NCI-H2227 (cell line): Measurements from ENCODE around the gene GNL3L.
"Not testable (repeated sequence)": the region's sequence is repeated elsewhere in the genome, so short reads cannot be mapped to it uniquely, and the experiment has no call there.

Source experiments
- DNase-seq: peaks from one replicate; lab custom pipeline; 2025; ENCODE audit not compliant: unreplicated experiment; lab: John Stamatoyannopoulos, UW

Gene GNL3L

DNA sequence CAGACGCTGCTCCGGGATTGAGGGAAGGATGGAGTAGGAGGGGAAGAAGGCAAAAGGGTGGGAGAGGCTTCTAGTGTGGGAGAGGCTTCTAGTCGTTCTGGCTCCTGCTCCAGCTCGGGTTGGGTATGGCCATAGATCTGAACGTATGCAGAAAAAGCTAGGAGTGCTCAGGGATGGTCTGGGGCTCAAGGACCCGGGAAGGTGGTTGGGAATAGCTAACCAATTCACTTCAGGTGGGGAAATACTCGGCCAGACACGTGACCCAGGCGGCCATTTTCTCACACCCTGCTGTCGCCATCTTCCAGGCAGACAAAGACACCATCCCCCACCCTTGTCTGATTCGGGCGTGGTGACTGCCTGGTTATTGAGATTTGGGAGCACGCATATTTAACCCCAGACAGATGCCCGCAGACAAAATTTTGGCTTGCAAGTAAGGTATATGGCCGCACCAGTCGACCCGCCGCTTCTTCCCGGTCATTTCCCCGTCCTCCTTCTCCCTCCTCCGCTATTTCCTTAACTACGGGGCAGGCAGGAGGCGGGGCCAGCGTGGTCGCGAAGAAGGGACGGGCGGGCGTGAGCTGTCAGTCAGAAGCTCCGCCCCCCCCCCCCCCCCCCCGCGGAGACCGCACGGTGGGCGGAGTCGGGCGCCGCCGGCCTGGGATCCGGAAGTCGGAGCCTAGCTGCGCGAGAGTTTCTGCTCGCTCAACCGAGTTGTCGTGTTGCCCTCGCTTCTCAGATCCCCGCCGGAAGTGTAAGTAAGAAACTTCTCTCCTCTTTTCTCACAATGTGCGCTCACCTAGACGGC lies at the start of gene GNL3L:
Gene GNL3L (plus strand): TSS at position 668 of the 805 bp plus-strand sequence. CDS start 2,348 bp downstream, outside the sequence.
- DNase-seq: peak; percentile 96

DNA sequence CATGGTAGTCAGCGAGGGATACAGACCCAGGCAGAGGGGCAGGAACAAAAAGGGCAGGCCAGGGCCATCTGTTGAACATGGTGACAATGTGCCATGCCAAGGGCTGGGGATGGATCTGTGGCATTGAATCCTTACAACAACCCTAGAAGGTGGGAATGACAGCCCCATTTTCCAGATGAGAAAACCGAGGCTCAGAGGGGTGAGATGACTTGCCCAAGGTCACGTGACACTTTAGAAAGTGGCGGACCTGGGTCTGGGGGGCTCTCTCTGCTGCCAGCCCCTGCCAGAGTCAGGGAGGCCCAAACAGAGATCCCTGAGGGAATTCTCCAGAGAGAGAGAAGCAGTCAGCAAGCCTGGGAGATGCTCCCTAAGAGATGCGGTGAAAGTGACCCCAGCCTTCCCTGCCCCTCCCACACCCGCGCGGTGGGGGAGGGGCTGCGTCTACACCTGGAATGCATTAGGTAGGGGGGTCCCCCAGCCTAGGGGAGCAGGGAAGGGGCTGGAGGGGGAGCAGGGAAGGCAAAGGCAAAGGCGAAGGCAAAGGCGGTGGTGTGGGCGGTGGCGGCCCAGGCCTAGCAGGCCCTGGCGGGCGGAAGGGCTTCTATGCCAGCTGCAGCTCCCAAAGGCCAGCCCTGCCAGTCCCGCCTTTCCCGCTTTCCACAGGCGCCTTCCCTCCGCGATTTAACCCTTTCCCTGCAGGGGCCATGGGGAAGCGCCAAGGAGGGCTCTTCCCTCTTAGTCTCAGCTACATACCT lies 47.0 kb upstream of the GNL3L start:
- DNase-seq: peak; percentile 81

DNA sequence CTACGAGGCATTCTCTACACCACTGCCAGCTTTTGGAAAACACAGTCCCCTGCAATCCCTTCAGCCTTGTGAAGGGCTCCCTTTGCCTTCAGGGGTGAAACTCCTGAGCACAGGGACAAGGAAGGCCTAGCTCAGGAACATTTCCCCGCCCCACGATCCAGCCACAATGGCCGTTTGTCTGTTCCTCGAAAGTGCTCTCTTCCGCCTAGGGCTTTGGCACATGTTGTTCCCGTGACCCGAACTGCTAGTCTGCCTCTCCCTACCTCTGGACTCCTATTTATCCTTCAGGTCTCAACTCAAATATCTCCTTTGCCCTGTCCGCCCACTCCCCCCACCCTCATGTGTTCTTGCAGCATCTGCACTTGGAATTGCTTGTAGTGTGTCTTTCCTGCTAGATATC lies 46.1 kb upstream of the GNL3L start:
- no peak for DNase-seq

GRCh38 chrX:54484666-54485065 lies 45.4 kb upstream of the GNL3L start:
- DNase-seq: no peak

DNA sequence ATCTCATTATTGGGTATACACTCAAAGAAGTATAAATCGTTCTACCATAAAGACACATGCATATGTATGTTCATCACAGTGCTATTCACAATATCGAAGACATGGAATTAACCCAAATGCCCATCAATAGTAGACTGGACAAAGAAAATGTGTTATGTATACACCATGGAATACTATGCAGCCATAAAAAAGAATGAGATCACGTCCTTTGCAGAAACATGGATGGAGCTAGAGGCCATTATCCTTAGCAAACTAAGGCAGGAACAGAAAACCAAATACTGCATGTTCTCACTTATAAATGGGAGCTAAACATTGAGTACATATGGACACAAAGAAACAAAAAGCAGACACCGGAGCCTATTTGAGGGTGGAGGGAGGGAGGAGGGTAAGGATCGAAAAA lies 40.2 kb upstream of the GNL3L start:
- DNase-seq: not testable (repeated sequence)

GRCh38 chrX:54492340-54492739 lies 37.7 kb upstream of the GNL3L start:
- peak; percentile 23 for DNase-seq

- DNase-seq: no peak
These were observed 35.6 kb upstream of the GNL3L start for GRCh38 chrX:54494166-54494988.

- peak; percentile 49 for DNase-seq
These were observed 34.8 kb upstream of the GNL3L start for GRCh38 chrX:54494989-54495813.

DNA sequence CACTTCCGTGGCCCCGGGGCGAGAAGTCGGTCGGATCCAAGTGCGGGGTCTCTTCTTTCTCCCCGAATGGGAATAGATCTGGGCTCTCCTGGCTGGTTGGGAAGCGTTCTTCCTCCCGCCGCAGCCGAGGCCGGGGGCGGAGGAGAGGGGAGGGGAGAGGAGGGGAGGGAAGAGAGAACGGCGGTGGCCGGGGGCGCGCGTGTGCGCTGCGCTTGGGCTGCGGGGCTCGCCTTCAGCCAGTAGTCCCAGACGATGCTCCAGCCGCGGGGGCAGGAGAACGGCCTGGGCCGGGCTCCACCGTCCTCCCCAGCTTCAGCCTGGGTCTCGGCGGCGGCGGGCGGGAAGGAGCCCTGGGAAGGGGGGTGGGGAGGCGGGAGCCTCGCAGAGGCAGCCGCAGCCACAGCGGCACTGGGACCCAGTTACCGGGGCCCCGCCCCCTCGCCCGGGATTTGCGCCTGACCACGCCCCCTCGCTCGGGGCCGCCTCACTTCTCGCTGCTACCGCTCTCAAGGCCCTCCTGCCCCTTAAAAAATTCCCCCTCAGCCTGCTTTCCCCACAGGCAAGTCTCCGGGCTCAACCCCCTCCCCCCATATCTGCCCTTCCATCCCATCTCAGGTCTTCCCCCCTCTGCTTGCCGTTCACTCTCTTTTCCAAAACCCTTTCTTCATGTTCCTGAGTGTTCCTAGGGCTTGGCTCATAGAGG lies 34.1 kb upstream of the GNL3L start, which contains the start of gene FGD1:
Gene FGD1 (minus strand): TSS at position 421 of the 703 bp plus-strand sequence. CDS start 802 bp downstream, outside the sequence.
- DNase-seq: peak; percentile 87

GRCh38 chrX:54496517-54496852 lies 33.5 kb upstream of the GNL3L start:
- no peak for DNase-seq

DNA sequence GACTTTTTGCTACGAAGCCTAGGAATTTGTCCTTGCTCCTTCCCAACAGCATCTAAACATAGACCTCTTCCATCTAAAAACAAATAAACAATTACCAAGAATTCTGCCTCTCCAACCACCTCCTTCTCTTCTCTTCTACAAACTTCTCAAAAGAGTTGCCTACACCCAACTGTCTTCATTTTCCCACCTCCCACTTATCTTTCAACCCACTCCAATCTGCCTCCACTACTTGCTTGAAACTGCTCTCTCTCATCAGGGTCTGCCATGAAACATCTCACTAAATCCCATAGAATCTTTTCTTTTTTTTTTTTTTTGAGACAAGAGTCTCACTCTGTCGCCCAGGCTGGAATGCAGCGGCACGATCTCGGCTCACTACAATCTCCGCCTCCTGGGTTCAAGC lies 33.1 kb upstream of the GNL3L start:
- no peak for DNase-seq

DNA sequence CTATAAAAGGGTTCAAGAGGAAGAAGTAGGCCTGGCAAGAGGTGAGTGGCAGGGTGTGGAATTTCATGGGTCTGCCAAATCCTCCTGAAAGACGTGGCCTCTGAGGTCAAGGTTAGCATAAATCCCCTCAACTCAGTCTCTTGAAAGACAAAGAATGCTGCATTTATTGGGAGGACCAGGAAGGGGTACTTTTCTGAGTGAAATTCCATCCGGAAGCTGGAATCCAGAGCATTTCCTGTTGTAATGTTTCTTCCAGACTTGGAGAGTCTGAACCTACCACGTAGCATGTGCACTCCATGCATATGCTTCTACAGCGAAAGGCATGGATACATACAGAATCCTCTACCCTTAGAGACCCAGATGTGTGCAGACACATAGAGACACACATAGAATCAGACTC lies 20.6 kb upstream of the GNL3L start:
- no peak for DNase-seq

DNA sequence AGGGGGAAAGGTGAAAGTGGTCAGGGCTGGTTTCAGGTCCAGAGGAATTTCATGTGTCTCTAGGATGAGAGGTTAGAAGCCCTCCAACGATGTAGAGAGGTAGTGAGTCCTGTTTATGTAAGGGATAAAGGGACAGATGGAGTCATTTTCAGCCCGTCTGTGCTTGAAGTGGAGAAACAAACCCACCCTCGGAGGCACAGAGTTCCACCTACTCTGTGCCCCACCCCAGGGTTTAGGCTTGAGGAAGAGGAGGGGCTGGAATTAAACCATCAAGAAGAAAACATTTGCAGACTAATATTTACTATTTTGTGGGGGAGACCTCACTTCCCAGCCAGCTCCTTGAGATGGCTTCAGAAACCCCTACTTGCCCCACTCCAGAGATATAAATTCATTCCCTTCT lies 868 bp upstream of the GNL3L start:
- DNase-seq: peak; percentile 35

DNA sequence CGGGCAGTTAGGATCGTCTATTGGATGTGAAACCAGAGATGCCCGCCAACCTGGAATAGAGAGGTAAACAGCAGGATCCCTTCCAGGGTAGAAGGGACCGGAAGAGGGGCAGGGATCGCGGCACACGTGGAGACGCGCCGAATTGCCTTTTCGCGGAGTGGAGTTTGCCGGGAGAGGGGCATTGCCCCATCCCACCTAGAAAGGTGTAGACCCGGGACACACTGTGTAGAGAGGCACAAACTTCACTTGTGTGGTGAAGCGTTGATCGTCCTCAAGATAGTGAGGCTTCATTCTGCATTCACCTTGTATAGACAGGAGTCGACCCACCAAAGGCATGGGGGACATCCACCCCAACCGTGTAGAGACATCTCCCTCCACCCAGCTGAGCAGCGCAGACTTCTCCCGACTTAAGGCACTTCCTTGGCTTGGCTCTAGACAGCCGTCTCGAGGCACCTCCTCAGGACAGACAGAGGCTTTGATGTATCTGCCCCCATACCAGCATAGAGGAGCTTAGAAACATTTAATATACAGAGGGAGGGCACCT lies 410 bp downstream of the GNL3L start:
- DNase-seq: no peak

DNA sequence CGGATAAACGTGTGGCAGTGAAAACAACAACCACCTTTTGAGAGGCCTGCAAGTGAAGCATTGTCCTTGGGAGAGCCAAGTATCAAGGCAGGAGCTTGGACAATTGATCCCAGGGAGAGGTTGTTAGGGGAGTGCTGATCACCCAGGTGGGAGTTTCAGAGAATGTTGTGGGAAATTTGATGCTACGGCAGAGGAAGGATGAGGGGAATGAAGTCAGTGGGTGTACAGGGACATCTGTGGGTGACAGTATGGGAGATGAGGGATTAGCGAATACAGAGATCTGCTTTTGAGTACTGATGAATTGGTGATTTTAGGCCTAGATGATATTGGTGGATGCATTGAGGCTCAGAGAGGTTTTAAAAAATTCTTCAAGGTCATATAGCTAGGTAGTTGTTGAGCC lies 4.3 kb downstream of the GNL3L start:
- no peak for DNase-seq

DNA sequence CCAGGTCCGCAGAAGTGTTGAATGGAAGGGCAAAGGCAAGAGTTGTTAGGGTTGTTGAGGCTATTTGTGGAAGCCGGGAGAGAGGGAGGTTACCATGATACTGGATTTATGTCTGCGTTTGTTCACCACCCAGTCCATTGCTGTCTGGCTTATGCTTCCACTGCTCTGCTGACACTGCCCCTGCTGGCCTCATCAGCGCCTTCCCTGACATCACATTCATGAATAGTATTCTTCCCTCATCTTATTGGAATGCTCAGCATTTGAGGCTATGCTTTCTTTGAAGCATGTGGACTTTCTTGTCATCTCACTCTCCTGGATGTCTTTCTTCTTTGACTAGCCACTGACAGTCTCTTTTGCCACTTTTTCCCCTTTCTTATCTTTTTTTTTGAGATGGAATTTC lies 10.3 kb downstream of the GNL3L start:
- no peak for DNase-seq

DNA sequence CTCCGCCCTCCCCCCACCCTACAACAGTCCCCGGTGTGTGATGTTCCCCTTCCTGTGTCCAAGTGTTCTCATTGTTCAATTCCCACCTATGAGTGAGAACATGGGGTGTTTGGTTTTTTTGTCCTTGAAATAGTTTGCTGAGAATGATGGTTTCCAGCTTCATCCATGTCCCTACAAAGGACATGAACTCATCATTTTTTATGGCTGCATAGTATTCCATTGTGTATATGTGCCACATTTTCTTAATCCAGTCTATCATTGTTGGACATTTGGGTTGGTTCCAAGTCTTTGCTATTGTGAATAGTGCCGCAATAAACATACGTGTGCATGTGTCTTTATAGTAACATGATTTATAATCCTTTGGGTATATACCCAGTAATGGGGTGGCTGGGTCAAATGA lies 12.2 kb downstream of the GNL3L start:
- not testable (repeated sequence) for DNase-seq

DNA sequence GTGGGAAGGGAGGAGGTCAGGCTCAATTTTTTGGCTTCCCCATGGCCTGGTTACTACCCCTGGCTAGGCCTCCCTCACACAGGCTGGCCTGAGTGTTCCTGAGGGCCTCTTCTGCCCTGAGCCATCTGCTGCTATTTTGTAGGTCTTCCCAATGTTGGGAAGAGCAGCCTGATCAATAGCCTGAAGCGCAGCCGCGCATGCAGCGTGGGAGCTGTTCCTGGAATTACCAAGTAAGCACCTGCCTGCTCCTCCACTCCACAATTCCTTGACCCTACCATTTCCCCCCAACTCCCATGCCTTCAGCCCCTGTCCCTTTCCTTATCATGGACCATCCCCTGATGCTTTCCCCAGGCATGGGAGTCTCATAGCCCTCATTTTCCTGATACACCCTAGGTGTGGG lies 20.8 kb downstream of the GNL3L start:
- no peak for DNase-seq

DNA sequence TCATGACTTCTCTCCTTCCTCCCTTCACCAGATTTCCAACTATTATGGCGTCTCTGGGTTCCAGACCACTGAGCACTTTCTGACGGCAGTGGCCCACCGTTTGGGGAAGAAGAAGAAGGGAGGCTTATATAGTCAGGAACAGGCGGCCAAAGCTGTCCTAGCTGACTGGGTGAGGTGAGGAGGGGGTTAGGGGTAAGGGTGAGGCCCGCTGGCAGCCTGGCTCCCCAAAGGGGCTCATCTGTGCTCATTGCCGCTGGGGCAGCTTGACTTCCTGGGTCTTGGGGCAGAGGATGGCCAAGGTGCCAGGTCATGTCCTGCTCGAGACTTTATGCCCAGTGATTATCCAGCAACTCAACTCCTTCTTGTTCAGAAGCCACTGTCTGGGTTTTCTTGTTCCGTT lies 21.8 kb downstream of the GNL3L start:
- DNase-seq: no peak

GRCh38 chrX:54555006-54555405 lies 25.0 kb downstream of the GNL3L start:
- DNase-seq: not testable (repeated sequence)
